Astrocyte (in vitro differentiated cells and primary cell): Measurements from ENCODE around the gene POC1B.

Experiments
- CTCF ChIP-seq: IDR thresholded peaks from 2 replicates; pipeline ENCODE4 v1.5.1; 2011; ENCODE audit warnings: low read depth, mild to moderate bottlenecking, inconsistent platforms, low read length, moderate library complexity; ENCODE audit not compliant: insufficient read depth
- EZH2 ChIP-seq: IDR thresholded peaks from 2 replicates; pipeline ENCODE4 v1.6.1; 2012; ENCODE audit warnings: mild to moderate bottlenecking, low read length, inconsistent platforms; ENCODE audit not compliant: insufficient read depth

GRCh38 chr12:89412665-89413064 lies 113.2 kb downstream of the POC1B start:
- TF ChIP-seq EZH2, result no peak
- no peak for TF ChIP-seq CTCF
